ENCODE measurements around the gene ANKRD60.

ANKRD60 gene

GRCh38 chr20:58184984-58185383 is 43.5 kb downstream of the ANKRD60 start:
- DNase-seq = no peak

- DNase-seq = no peak
Observed at GRCh38 chr20:58184063-58184462, 44.4 kb downstream of the ANKRD60 start.

GRCh38 chr20:58182521-58183140 is 45.8 kb downstream of the ANKRD60 start:
- DNase-seq = no peak

- DNase-seq = peak; percentile 44 to 72
Observed at GRCh38 chr20:58179432-58180099, 48.9 kb downstream of the ANKRD60 start.

- no peak for DNase-seq
Observed at GRCh38 chr20:58179083-58179431, 49.4 kb downstream of the ANKRD60 start.

GRCh38 chr20:58177799-58178198 is 50.7 kb downstream of the ANKRD60 start:
- no peak for DNase-seq

- DNase-seq = no peak
Observed at GRCh38 chr20:58175836-58176235, 52.6 kb downstream of the ANKRD60 start.

GRCh38 chr20:58175425-58175824 is 53.0 kb downstream of the ANKRD60 start:
- DNase-seq = no peak

GRCh38 chr20:58174708-58175280 is 53.7 kb downstream of the ANKRD60 start:
- no peak for DNase-seq

GRCh38 chr20:58173930-58174707 is 54.3 kb downstream of the ANKRD60 start:
- no peak for DNase-seq

- DNase-seq = no peak
Observed at GRCh38 chr20:58173091-58173490, 55.4 kb downstream of the ANKRD60 start.

GRCh38 chr20:58171796-58172425 is 56.5 kb downstream of the ANKRD60 start:
- DNase-seq = no peak

GRCh38 chr20:58169450-58169849 is 59.0 kb downstream of the ANKRD60 start:
- DNase-seq = no peak

GRCh38 chr20:58168843-58169242 is 59.6 kb downstream of the ANKRD60 start:
- DNase-seq = no peak

- DNase-seq = no peak
Observed at GRCh38 chr20:58167759-58168158, 60.7 kb downstream of the ANKRD60 start.
